ENCODE data around the gene PDSS2.

GRCh38 chr6:107185391-107185970 is 273.9 kb downstream of the PDSS2 start:
- TF ChIP-seq, protein P1, sequence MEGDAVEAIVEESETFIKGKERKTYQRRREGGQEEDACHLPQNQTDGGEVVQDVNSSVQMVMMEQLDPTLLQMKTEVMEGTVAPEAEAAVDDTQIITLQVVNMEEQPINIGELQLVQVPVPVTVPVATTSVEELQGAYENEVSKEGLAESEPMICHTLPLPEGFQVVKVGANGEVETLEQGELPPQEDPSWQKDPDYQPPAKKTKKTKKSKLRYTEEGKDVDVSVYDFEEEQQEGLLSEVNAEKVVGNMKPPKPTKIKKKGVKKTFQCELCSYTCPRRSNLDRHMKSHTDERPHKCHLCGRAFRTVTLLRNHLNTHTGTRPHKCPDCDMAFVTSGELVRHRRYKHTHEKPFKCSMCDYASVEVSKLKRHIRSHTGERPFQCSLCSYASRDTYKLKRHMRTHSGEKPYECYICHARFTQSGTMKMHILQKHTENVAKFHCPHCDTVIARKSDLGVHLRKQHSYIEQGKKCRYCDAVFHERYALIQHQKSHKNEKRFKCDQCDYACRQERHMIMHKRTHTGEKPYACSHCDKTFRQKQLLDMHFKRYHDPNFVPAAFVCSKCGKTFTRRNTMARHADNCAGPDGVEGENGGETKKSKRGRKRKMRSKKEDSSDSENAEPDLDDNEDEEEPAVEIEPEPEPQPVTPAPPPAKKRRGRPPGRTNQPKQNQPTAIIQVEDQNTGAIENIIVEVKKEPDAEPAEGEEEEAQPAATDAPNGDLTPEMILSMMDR (IDR thresholded peaks at IDR 0.05; ENCODE audit: poor library complexity, severe bottlenecking) = peak; percentile 61
- no peak for TF ChIP-seq EP300 (conservative IDR thresholded peaks at IDR 0.05; ENCODE audit: poor library complexity, severe bottlenecking)
- TF ChIP-seq EZH2 (IDR thresholded peaks at IDR 0.05; ENCODE audit: borderline replicate concordance, insufficient read depth, low read length, poor library complexity, severe bottlenecking) = no peak
- TF ChIP-seq POLR2AphosphoS5 (IDR thresholded peaks at IDR 0.05) = no peak
- TF ChIP-seq RAD21 (conservative IDR thresholded peaks at IDR 0.05) = peak; percentile 71
- no peak for TF ChIP-seq TAF1 (IDR thresholded peaks at IDR 0.05; ENCODE audit: low read depth)
